Liver (tissue), 9 donors: ENCODE measurements around the gene HSPA8. TPM values are rescaled to one million over a fixed set of nuclear protein-coding genes. Genes with fewer than 3 reads are reported as not detected.

Experiments used
- DNase-seq: peaks from one replicate; pipeline ENCODE4 v3.0.0-alpha.2; 2017; ENCODE audit warnings: low spot score
- H3K27ac ChIP-seq, 2 donors: one replicate each; pipeline ENCODE4 v1.7.0; 2013; ENCODE audit warnings: inconsistent platforms in 2 of 2, low read length in 2 of 2, control low read depth in 1 of 2, low read depth in 1 of 2, mild to moderate bottlenecking in 1 of 2
- H3K27me3 ChIP-seq, 4 donors: one replicate each; pipeline versions ENCODE4 v1.6.1 to v1.7.0; 2013; ENCODE audit warnings: low read length in 3 of 4, inconsistent platforms in 1 of 4, mild to moderate bottlenecking in 1 of 4, moderate library complexity in 1 of 4; ENCODE audit not compliant: control insufficient read depth in 4 of 4, insufficient read depth in 4 of 4
- H3K36me3 ChIP-seq, 4 donors: one replicate each; pipeline versions ENCODE4 v1.6.1 to v1.7.0; 2013; ENCODE audit warnings: low read length in 3 of 4, mild to moderate bottlenecking in 3 of 4, low read depth in 1 of 4, moderate library complexity in 1 of 4; ENCODE audit not compliant: control insufficient read depth in 4 of 4, insufficient read depth in 3 of 4
- H3K4me1 ChIP-seq, 4 donors: one replicate each; pipeline versions ENCODE4 v1.6.1 to v1.7.0; 2013; ENCODE audit warnings: low read length in 3 of 4, mild to moderate bottlenecking in 3 of 4, moderate library complexity in 1 of 4; ENCODE audit not compliant: control insufficient read depth in 4 of 4, insufficient read depth in 4 of 4
- H3K4me3 ChIP-seq, 3 donors: one replicate each; pipeline versions ENCODE4 v1.6.1 to v1.7.0; 2013; ENCODE audit warnings: low read length in 3 of 3, control low read depth in 1 of 3, low read depth in 1 of 3, mild to moderate bottlenecking in 1 of 3
- H3K9ac ChIP-seq, 2 donors: one replicate each; pipeline ENCODE4 v1.7.0; 2013; ENCODE audit warnings: low read length in 2 of 2, mild to moderate bottlenecking in 2 of 2, moderate library complexity in 2 of 2, control low read depth in 1 of 2, low read depth in 1 of 2
- H3K9me3 ChIP-seq, 4 donors: one replicate each; pipeline versions ENCODE4 v1.6.1 to v1.7.0; 2013; ENCODE audit warnings: low read length in 3 of 4; ENCODE audit not compliant: control insufficient read depth in 4 of 4
- FOXA1 ChIP-seq: IDR thresholded peaks from 2 replicates; pipeline ENCODE4 v1.6.1; 2016; ENCODE audit warnings: antibody characterized with exemption
- FOXA2 ChIP-seq: IDR thresholded peaks from 2 replicates; pipeline ENCODE4 v1.6.1; 2016; ENCODE audit warnings: antibody characterized with exemption
- GABPA ChIP-seq, 2 donors: IDR thresholded peaks in 1 of 2; conservative IDR thresholded peaks in 1 of 2; 2 replicates each; pipeline ENCODE4 v1.6.1; 2016; ENCODE audit warnings: antibody characterized with exemption in 2 of 2, mild to moderate bottlenecking in 1 of 2, moderate library complexity in 1 of 2
- HNF4A ChIP-seq, 2 donors: conservative IDR thresholded peaks; 2 replicates each; pipeline ENCODE4 v1.6.1; 2016; ENCODE audit warnings: antibody characterized with exemption in 2 of 2, mild to moderate bottlenecking in 2 of 2
- HNF4G ChIP-seq: IDR thresholded peaks from 2 replicates; pipeline ENCODE4 v1.6.1; 2016; ENCODE audit warnings: antibody characterized with exemption
- JUND ChIP-seq, 2 donors: IDR thresholded peaks; 2 replicates each; pipeline ENCODE4 v1.6.1; 2016; ENCODE audit warnings: antibody characterized with exemption in 2 of 2
- NR2F2 ChIP-seq: IDR thresholded peaks from 2 replicates; pipeline ENCODE4 v1.6.1; 2016; ENCODE audit warnings: antibody characterized with exemption
- RAD21 ChIP-seq, 2 donors: IDR thresholded peaks; 2 replicates each; pipeline ENCODE4 v1.6.1; 2016; ENCODE audit warnings: antibody characterized with exemption in 2 of 2, mild to moderate bottlenecking in 2 of 2
- RXRA ChIP-seq, 2 donors: IDR thresholded peaks; 2 replicates each; pipeline ENCODE4 v1.6.1; 2017 to 2018; ENCODE audit warnings: antibody characterized with exemption in 2 of 2, mild to moderate bottlenecking in 1 of 2
- SP1 ChIP-seq: IDR thresholded peaks from 2 replicates; pipeline ENCODE4 v1.6.1; 2018; ENCODE audit warnings: antibody characterized with exemption, mild to moderate bottlenecking
- TAF1 ChIP-seq: conservative IDR thresholded peaks from 2 replicates; pipeline ENCODE4 v1.6.1; 2016; ENCODE audit warnings: antibody characterized with exemption, mild to moderate bottlenecking
- YY1 ChIP-seq: IDR thresholded peaks from 2 replicates; pipeline ENCODE4 v1.6.1; 2016; ENCODE audit warnings: antibody characterized with exemption, mild to moderate bottlenecking
- WGBS: extraction: QIAGEN DNeasy Blood & Tissue Kit; methylation state at CpG from one replicate; pipeline ENCODE4 v1.1.7; 2013; 5-methylcytosine and 5-hydroxymethylcytosine counted together
- polyA plus RNA-seq, 2 donors: library from polyadenylated mRNA; stranded (reverse) in 1 of 2; unstranded in 1 of 2; fragments of 200-250 nt in 1 of 2; fragments of >200 nt in 1 of 2; fragmentation: Nextera tagmentation in 1 of 2; extraction: Ambion mirVana in 1 of 2; gene quantifications; one replicate each; pipeline versions ENCODE4 v1.2.1 to v1.2.3, GENCODE V29; 2013 to 2015
- total RNA-seq, 2 donors: library from RNA; depleted of rRNA; stranded (reverse); fragments of >200 nt; gene quantifications; one replicate each; pipeline ENCODE4 v1.2.3, GENCODE V29; 2014
- TF ChIP-seq, protein P1 (sequence below): IDR thresholded peaks from 2 replicates; pipeline ENCODE4 v1.6.1; 2016; ENCODE audit warnings: antibody characterized with exemption
- TF ChIP-seq, protein P2 (sequence below): IDR thresholded peaks from 2 replicates; pipeline ENCODE4 v1.6.1; 2016; ENCODE audit warnings: antibody characterized with exemption, mild to moderate bottlenecking
- TF ChIP-seq, protein P3 (sequence below): IDR thresholded peaks from 2 replicates; pipeline ENCODE4 v1.6.1; 2016; ENCODE audit warnings: antibody characterized with exemption
- TF ChIP-seq, protein P4 (sequence below): fragments of 150-350 bp; IDR thresholded peaks from 2 replicates; pipeline ENCODE4 v1.5.1; 2017; ENCODE audit warnings: improper control_type of control experiment, low read depth, low read length; ENCODE audit not compliant: missing input control
- TF ChIP-seq, protein P5 (sequence below): IDR thresholded peaks from 2 replicates; pipeline ENCODE4 v1.6.1; 2016; ENCODE audit warnings: antibody characterized with exemption
- donor health status: healthy.
- donor health status: healthy.
- donor health status: healthy.
- donor health status: healthy.
- donor health status: healthy.

The HSPA8 gene
- total and polyA plus RNA-seq, 4 donors, result 215 to 1,445 (median 972) TPM

DNA sequence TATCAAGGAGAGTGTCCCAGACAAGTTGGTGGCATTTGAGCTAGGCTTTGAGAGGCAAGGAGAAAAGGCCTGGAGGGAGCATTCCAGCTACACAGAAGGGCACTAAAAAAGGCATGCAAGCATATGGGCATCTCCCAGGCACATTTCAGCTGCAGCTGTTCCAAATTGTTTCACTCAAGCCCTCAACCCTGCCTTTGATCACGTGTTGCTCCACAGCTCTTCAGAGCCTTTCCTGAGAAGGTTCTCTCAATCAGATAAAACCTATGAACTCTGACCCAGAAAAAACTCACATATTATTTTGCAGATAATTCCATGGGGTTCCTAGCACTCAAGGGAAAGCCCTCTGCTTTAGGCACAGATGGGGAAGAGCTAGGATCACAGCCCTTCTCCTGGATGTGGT lies 24.4 kb upstream of the HSPA8 start:
- Histone ChIP-seq H3K4me3 (no peak overlapping the region), H3K27ac (no peak overlapping the region), H3K4me1 (no peaks in the 10 kb centered on the region), H3K9me3 (no peaks in the 10 kb centered on the region), H3K27me3 (no peaks in the 10 kb centered on the region), H3K9ac (no peak overlapping the region), H3K36me3 (no peaks in the 10 kb centered on the region)
- no peak for DNase-seq
- TF ChIP-seq TAF1, result no peak
- TF ChIP-seq, protein P1, sequence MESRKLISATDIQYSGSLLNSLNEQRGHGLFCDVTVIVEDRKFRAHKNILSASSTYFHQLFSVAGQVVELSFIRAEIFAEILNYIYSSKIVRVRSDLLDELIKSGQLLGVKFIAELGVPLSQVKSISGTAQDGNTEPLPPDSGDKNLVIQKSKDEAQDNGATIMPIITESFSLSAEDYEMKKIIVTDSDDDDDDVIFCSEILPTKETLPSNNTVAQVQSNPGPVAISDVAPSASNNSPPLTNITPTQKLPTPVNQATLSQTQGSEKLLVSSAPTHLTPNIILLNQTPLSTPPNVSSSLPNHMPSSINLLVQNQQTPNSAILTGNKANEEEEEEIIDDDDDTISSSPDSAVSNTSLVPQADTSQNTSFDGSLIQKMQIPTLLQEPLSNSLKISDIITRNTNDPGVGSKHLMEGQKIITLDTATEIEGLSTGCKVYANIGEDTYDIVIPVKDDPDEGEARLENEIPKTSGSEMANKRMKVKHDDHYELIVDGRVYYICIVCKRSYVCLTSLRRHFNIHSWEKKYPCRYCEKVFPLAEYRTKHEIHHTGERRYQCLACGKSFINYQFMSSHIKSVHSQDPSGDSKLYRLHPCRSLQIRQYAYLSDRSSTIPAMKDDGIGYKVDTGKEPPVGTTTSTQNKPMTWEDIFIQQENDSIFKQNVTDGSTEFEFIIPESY, result no peak
- TF ChIP-seq NR2F2, result no peak
- TF ChIP-seq, protein P2, sequence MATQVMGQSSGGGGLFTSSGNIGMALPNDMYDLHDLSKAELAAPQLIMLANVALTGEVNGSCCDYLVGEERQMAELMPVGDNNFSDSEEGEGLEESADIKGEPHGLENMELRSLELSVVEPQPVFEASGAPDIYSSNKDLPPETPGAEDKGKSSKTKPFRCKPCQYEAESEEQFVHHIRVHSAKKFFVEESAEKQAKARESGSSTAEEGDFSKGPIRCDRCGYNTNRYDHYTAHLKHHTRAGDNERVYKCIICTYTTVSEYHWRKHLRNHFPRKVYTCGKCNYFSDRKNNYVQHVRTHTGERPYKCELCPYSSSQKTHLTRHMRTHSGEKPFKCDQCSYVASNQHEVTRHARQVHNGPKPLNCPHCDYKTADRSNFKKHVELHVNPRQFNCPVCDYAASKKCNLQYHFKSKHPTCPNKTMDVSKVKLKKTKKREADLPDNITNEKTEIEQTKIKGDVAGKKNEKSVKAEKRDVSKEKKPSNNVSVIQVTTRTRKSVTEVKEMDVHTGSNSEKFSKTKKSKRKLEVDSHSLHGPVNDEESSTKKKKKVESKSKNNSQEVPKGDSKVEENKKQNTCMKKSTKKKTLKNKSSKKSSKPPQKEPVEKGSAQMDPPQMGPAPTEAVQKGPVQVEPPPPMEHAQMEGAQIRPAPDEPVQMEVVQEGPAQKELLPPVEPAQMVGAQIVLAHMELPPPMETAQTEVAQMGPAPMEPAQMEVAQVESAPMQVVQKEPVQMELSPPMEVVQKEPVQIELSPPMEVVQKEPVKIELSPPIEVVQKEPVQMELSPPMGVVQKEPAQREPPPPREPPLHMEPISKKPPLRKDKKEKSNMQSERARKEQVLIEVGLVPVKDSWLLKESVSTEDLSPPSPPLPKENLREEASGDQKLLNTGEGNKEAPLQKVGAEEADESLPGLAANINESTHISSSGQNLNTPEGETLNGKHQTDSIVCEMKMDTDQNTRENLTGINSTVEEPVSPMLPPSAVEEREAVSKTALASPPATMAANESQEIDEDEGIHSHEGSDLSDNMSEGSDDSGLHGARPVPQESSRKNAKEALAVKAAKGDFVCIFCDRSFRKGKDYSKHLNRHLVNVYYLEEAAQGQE, result no peak
- TF ChIP-seq, protein P3, sequence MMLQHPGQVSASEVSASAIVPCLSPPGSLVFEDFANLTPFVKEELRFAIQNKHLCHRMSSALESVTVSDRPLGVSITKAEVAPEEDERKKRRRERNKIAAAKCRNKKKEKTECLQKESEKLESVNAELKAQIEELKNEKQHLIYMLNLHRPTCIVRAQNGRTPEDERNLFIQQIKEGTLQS, result no peak
- no peak for TF ChIP-seq YY1
- no peak for TF ChIP-seq HNF4G
- TF ChIP-seq, protein P4, sequence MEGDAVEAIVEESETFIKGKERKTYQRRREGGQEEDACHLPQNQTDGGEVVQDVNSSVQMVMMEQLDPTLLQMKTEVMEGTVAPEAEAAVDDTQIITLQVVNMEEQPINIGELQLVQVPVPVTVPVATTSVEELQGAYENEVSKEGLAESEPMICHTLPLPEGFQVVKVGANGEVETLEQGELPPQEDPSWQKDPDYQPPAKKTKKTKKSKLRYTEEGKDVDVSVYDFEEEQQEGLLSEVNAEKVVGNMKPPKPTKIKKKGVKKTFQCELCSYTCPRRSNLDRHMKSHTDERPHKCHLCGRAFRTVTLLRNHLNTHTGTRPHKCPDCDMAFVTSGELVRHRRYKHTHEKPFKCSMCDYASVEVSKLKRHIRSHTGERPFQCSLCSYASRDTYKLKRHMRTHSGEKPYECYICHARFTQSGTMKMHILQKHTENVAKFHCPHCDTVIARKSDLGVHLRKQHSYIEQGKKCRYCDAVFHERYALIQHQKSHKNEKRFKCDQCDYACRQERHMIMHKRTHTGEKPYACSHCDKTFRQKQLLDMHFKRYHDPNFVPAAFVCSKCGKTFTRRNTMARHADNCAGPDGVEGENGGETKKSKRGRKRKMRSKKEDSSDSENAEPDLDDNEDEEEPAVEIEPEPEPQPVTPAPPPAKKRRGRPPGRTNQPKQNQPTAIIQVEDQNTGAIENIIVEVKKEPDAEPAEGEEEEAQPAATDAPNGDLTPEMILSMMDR, result no peak
- TF ChIP-seq HNF4A (conservative IDR thresholded peaks at IDR 0.05), result no peak
- no peak for TF ChIP-seq GABPA (IDR thresholded peaks at IDR 0.05 in 1 of 2, conservative IDR thresholded peaks at IDR 0.05 in 1 of 2)
- TF ChIP-seq RAD21 (IDR thresholded peaks at IDR 0.05), result no peak
- TF ChIP-seq JUND (IDR thresholded peaks at IDR 0.05), result no peak
- no peak for TF ChIP-seq FOXA2
- TF ChIP-seq, protein P5, sequence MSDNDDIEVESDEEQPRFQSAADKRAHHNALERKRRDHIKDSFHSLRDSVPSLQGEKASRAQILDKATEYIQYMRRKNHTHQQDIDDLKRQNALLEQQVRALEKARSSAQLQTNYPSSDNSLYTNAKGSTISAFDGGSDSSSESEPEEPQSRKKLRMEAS, result no peak
- TF ChIP-seq FOXA1, result no peak
- TF ChIP-seq SP1, result no peak
- no peak for TF ChIP-seq RXRA (IDR thresholded peaks at IDR 0.05)
- 77% methylated on average over 1 of the region's 1 CpG for WGBS

DNA sequence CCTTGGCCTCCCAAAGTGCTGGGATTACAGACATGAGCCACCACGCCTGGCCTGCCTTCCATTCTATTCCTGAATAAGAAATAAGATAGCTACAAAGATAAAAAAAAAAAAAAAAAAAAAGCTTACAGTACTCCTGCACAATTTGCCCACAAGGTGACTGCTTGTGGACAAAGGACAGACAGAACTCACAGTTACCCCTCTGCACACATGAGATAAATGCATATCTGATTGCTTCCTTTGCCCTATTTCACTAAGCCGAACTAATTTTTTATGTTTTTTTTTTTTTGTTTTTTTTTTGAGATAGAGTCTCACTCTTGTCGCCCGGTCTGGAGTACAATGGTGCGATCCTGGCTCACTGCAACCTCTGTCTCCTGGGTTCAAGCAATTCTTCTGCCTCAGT lies 23.6 kb upstream of the HSPA8 start:
- no peaks in the 10 kb centered on the region for H3K27me3 ChIP-seq
- no peaks in the 10 kb centered on the region for H3K4me1 ChIP-seq
- no peaks in the 10 kb centered on the region for H3K36me3 ChIP-seq
- no peak for DNase-seq
- no peaks in the 10 kb centered on the region for H3K9me3 ChIP-seq
- whole genome bisulfite sequencing, result 97% methylated on average over 5 of the region's 5 CpGs
- no peak overlapping the region for H3K9ac ChIP-seq
- no peak overlapping the region for H3K4me3 ChIP-seq
- H3K27ac ChIP-seq, result no peak overlapping the region
- TF ChIP-seq, protein P1, result no peak
- no peak for TF ChIP-seq FOXA2
- TF ChIP-seq HNF4A (conservative IDR thresholded peaks at IDR 0.05), result no peak
- no peak for TF ChIP-seq TAF1
